Measurements from ENCODE around the gene FGF19. TPM values are rescaled to one million over a fixed set of nuclear protein-coding genes. Genes with fewer than 3 reads are reported as not detected.

Gene FGF19
- total RNA-seq, 1 experiment from 2014 or later: not detected

GRCh38 chr11:69680688-69681087 lies 23.1 kb downstream of the FGF19 start:
- DNase-seq (ENCODE audit: low spot score): no peak
- in situ Hi-C loops (cut with HindIII; ENCODE audit: low sequenced_read_pairs): no loop called here

DNA sequence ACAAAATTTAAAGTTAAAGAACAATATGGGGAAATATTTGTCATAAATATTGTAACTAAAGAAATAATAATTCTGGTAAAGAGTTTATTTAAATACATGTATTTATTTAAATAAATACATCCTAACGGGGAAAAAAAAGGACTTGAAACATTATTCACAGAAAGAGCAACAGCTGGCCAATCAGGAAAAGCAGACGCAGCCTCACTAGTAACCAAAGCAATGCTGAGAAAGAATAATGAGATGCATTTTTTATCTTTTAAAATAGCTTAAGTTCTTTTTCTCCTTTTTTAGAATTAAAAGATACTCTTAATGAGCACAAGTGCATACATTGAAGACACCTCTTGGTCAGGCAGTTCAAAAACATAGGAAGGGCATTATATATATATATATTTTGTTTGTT lies 26.1 kb downstream of the FGF19 start:
- no peak for DNase-seq (ENCODE audit: low spot score)
- in situ Hi-C loops (cut with HindIII; ENCODE audit: low sequenced_read_pairs): no loop called here

DNA sequence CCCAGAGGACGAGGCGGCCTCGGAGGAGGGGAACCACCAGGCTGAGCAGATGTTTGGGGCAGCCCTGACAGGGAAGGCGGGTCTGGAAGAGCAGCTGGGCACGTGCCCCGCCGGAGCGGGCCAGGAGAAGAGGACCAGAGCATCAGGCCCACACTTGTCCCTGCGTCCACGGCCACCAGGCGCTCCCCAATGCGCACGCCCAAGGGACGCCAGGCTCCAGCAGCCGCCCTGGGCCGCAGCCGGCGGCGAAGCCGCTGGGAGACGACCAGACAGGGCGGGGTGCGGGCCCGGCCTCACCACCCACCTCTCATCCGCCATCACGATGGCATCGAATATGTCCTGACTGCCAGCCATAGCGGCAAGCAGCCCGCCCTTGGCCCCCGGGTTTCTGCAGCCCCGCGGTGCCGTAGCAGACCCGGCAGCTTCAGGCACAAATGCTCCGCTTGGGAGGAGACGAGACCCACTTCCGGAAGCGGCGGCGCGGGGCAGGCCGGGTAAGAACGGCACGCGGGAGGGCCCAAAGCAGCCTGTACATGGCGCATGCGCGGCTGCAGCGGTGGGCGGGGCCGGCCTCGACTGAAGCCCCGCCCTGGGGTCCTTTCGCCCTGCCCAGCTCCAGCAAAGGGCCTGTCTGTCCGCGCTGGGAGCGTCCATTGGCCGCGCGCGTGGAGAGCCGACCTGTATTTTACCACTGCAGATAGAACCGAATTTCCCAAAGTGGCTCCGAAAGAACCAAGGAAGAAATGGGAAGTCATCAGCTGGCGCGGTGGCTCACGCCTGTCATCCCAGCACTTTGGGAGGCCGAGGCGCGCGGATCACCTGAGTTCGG lies 28.7 kb downstream of the FGF19 start, which contains the start of gene LTO1:
TSS of gene LTO1 (minus strand) at position 468 of the 829 bp plus-strand sequence. CDS start at position 354, 114 bp downstream.
- peak; percentile 95 for DNase-seq (ENCODE audit: low spot score)

DNA sequence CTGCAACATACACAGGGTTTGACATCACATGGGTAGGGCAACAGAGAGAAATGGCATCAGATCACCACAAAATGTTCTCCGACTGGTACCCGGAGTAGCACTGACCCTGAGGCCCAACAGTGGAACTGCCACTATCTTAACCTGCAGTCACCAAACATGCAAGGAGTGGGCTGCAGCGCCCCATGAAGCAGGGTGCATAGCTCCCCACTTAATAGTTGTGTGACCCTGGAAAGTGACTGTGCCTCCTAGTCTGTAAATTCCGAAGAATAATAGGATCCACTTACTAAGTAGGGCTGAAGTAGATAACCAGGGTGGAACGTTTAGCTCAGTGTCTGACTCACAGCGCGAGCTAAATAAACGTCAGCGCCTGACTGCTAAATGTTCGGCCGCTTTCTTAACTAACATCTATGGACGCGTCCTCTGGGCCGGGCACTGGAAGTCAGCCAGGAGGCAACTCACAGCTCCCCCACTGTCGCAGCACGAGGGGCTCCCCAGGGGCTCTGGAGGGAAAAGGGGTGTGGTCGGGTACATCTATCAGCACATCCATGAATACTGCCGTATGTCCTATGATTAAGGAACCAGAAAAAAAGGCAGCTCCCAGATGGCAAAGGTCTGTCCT lies 29.4 kb downstream of the FGF19 start:
- in situ Hi-C loops (cut with HindIII; ENCODE audit: low sequenced_read_pairs): loop anchor here (25.0 kb wide), 1 partner anchor 562 kb away; no protein-coding TSS in a partner anchor

More for the DNA sequence above, 28.7 kb downstream of the FGF19 start, which contains the start of gene LTO1:
- in situ Hi-C loops (cut with HindIII; ENCODE audit: low sequenced_read_pairs): loop anchor here (25.0 kb wide), 1 partner anchor 563 kb away; no protein-coding TSS in a partner anchor

GRCh38 chr11:69671734-69672465 lies 31.9 kb downstream of the FGF19 start:
- no peak for DNase-seq (ENCODE audit: low spot score)
- in situ Hi-C loops (cut with HindIII; ENCODE audit: low sequenced_read_pairs): loop anchor here (25.0 kb wide), 1 partner anchor 560 kb away; no protein-coding TSS in a partner anchor

More for the DNA sequence above, 29.4 kb downstream of the FGF19 start:
- DNase-seq (ENCODE audit: low spot score): no peak

DNA sequence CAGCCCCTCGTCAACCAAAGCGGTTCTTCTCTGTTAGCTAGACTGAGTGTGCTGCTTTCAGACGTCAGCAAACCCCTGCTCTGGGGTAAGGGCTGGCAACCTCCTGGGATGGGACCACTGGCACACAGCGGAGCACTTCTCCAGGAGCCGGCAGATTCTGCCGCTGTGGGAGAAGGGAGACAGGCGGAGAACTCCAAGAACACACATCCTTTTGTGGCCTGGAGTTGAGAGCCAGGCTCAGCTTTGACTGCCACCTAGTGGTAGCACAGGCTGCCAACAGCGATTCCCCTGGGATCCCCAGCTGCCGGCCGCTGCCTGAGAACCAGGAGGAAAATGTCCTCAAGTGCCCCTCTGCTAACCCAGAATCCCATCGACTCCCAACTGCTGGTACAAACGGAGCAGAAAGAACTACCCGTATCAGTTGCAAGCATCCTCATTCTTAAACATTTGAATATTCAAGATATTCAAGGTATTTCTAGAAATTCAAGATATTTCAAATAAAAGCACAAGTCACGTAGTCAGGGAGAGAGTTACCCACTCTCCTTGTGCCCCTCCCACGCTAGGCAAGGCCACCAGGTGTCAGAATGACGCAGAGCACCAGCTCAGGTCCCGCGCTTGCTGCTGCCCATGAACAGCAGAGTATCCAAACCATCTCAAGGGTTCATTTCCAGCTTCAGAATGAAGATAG lies 33.5 kb downstream of the FGF19 start:
- in situ Hi-C loops (cut with HindIII; ENCODE audit: low sequenced_read_pairs): loop anchor here (25.0 kb wide), 1 partner anchor 558 kb away; no protein-coding TSS in a partner anchor
- DNase-seq (ENCODE audit: low spot score): peak; percentile 70

GRCh38 chr11:69669486-69669885 lies 34.3 kb downstream of the FGF19 start:
- DNase-seq (ENCODE audit: low spot score): no peak
- in situ Hi-C loops (cut with HindIII; ENCODE audit: low sequenced_read_pairs): loop anchor here (25.0 kb wide), 1 partner anchor 557 kb away; no protein-coding TSS in a partner anchor

DNA sequence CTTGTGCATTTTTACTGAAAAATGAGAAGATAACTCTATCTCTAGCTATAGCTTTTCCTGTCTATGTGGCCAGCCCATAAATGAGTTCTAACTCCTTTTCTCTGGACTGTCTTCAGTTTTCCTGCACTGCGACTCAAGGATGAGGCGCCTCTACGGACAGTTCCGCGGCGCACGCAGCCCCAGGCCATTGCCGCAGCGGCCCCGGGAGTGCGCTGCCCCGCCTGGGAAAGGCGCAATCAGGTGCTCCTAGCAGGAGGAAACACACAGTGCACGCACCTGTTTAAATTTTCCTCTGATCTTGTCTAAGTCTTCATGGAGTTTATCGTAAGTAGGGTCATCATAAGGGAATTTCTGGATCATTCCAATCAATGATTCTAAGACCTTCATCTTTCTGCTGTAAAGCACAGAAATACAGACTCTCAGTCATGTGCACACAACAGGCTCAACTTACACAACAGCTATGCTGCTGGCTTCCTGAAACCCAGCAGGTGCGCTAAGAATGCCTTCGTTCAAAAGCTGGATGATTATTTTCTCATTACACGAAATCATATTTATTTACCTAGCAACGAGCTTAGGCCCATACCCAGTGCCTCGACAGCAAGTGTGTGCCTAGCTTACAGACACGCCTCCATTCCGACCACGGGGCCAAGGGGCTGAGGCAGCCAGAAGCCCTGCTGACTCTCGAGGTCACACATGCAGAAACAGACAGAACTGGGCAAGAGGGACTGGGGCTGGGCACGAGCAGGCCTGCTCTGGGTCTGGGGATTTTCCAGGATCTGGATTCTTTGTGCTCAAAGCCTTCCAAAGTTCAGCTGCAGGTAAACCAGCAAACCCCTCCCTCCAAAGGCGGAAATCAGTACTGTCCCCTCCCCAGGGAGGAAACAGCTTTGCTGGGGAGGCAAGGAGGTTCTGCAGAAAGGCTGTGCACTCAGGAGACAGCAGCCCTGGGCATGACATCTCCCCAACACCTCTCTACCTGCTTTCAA lies 35.9 kb downstream of the FGF19 start:
- in situ Hi-C loops (cut with HindIII; ENCODE audit: low sequenced_read_pairs): loop anchor here (25.0 kb wide), 1 partner anchor 556 kb away; no protein-coding TSS in a partner anchor
- DNase-seq (ENCODE audit: low spot score): no peak

- DNase-seq (ENCODE audit: low spot score): no peak
- in situ Hi-C loops (cut with HindIII; ENCODE audit: low sequenced_read_pairs): loop anchor here (25.0 kb wide), 1 partner anchor 555 kb away; no protein-coding TSS in a partner anchor
Measured at GRCh38 chr11:69666752-69667536, 36.9 kb downstream of the FGF19 start.

DNA sequence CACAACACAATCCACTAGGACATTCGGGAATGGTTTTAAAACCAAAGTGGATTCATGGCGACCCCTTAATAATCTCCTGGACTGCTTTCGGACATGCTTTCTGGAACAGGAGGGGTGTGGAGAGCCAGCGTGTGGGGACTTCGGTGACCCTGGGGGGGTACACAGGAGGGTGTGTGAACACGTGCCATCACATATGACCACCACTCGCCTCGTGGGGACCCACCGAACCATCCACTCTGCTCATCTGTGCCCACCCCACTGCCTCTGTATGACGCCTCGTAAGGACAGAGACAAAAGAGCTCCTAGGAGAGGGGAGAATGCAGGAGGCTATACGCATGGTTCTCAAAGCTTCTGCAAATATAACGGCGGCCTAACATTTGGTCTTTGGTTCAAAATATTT lies 37.6 kb downstream of the FGF19 start:
- in situ Hi-C loops (cut with HindIII; ENCODE audit: low sequenced_read_pairs): loop anchor here (25.0 kb wide), 1 partner anchor 554 kb away; no protein-coding TSS in a partner anchor
- DNase-seq (ENCODE audit: low spot score): no peak

DNA sequence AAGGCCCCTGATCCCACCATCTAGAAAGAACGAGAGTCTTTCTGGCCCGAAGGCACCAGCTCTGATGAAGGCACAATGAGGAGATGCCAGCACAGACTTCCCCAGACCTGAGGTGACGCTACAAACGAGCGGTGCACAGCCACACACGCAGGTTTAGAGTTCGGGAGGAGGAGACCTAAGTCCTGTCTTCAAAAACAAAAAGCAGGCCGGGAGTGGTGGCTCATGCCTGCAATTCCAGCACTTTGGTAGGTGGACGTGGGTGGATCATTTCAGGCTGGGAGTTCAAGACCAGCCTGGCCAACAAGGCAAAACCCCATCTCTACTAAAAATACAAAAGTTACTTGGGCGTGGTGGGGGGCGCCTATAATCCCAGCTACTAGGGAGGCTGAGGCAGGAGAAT lies 38.2 kb downstream of the FGF19 start:
- no peak for DNase-seq (ENCODE audit: low spot score)
- in situ Hi-C loops (cut with HindIII; ENCODE audit: low sequenced_read_pairs): loop anchor here (25.0 kb wide), 1 partner anchor 553 kb away; no protein-coding TSS in a partner anchor

GRCh38 chr11:69664901-69665300 lies 38.9 kb downstream of the FGF19 start:
- in situ Hi-C loops (cut with HindIII; ENCODE audit: low sequenced_read_pairs): loop anchor here (25.0 kb wide), 1 partner anchor 553 kb away; no protein-coding TSS in a partner anchor
- no peak for DNase-seq (ENCODE audit: low spot score)

GRCh38 chr11:69664103-69664775 lies 39.6 kb downstream of the FGF19 start:
- in situ Hi-C loops (cut with HindIII; ENCODE audit: low sequenced_read_pairs): loop anchor here (25.0 kb wide), 1 partner anchor 552 kb away; no protein-coding TSS in a partner anchor
- no peak for DNase-seq (ENCODE audit: low spot score)

DNA sequence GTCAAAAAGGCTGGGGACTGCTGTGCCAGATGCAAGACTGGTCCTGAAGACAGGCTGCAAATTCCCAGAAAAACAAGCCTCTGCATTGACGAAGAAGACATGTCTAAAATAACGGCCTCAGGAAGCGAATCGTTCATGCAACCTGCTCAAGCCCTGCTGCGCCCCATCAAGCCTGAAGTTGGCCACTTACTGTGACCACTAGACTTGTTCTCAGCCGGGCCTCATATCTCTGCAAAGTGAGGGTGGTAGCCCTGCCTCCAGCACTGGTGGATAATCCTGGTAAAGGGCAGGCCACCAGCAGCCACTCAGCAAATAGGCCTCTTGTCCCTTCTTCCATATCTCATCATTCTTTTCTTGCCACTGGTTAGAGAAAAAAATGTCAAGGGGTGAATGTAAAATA lies 40.5 kb downstream of the FGF19 start:
- DNase-seq (ENCODE audit: low spot score): no peak
- in situ Hi-C loops (cut with HindIII; ENCODE audit: low sequenced_read_pairs): loop anchor here (25.0 kb wide), 1 partner anchor 551 kb away; no protein-coding TSS in a partner anchor

DNA sequence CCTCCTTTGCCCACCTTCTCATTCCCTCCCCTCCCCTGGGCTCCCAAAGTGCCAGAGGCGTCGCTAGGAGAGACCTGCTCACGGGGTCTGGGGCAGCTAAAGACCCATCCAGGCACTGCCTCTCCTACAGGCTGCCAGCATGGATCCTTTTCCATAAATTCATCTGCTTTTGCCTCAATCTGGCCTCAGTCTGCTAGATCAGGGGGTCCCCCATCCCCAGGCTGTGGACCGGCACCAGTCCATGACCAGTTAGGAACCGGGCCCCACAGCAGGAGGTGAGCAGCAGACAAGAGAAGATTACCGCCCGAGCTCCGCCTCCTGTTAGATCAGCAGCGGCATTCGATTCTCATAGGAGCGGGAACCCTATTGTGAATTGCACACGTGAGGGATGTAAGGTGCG lies 41.0 kb downstream of the FGF19 start:
- no peak for DNase-seq (ENCODE audit: low spot score)
- in situ Hi-C loops (cut with HindIII; ENCODE audit: low sequenced_read_pairs): loop anchor here (25.0 kb wide), 1 partner anchor 551 kb away; no protein-coding TSS in a partner anchor

All from G401 (cell line).